A172 (cell line): ENCODE data around the gene DNMBP. TPM values are rescaled to one million over a fixed set of nuclear protein-coding genes. Genes with fewer than 3 reads are reported as not detected.
"Not testable (repeated sequence)": the region's sequence is repeated elsewhere in the genome, so short reads cannot be mapped to it uniquely, and the experiment has no call there.

ENCODE experiments used
- DNase-seq: peaks from one replicate; pipeline ENCODE4 v3.0.0-alpha.2; 2015; ENCODE audit warnings: low spot score
- total RNA-seq: library from RNA; depleted of rRNA; stranded (reverse); fragments of >200 nt; shearing (Covaris generic); gene quantifications from 2 replicates; pipeline ENCODE4 v1.2.3, GENCODE V29; 2014

Gene DNMBP
- total RNA-seq, 1 experiment from 2014 or later, result 17.4 TPM

DNA sequence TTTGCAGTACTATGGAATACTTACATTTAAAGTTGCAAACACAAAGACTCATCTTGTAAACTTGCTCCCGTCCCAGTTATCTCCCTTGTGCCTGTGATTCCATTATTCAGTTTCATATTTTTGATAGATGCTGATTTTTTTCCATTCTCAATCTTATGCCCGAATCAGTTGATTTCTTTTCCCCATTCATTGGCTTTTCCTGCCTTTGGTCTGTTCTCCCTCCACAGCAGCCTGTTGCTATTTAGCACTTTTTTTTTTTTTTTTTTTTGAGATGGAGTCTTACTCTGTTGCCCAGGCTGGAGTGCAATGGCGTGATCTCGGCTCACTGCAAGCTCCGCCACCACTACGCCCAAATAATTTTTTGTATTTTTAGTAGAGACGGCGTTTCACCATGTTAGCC, 149.3 kb downstream of the DNMBP start:
- DNase-seq, result no peak

DNA sequence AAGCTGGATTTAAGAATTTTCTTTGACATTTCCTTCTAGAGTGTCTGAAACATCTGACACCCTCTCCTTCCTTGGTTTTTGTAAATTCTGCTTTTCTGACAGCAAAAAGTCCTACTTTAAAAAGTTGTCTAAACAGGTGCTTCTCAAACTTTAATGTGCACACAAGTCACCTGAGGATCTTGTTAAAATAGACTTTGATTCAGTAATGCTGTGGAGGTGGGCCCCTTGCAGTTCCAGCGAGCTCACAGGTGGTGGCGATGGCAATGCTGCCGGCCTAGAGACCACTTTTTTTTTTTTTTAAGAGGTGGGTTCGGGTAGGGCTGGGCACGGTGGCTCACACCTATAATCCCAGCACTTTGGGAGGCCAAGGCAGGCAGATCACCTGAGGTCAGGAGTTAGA, 150.2 kb downstream of the DNMBP start:
- peak; percentile 22 for DNase-seq

DNA sequence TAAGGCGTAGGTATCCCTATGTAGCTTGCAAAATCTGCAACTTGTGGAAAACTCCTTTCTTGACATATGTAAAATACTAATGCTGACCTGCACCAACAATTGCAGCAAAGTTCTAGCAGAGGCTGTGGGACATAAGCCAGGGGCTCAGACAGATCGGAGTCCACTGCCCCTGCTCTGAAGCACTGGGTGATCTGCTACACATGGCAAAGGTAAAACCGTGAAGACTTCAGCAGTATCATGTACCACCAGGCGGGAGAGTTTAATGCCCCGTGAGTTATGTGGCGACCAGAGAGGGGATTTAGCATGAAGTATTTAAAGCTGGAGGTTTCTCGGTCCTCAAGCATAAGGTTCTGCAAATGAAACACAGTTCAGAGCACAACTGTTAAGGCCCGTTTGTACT, 150.9 kb downstream of the DNMBP start:
- DNase-seq, result no peak

DNA sequence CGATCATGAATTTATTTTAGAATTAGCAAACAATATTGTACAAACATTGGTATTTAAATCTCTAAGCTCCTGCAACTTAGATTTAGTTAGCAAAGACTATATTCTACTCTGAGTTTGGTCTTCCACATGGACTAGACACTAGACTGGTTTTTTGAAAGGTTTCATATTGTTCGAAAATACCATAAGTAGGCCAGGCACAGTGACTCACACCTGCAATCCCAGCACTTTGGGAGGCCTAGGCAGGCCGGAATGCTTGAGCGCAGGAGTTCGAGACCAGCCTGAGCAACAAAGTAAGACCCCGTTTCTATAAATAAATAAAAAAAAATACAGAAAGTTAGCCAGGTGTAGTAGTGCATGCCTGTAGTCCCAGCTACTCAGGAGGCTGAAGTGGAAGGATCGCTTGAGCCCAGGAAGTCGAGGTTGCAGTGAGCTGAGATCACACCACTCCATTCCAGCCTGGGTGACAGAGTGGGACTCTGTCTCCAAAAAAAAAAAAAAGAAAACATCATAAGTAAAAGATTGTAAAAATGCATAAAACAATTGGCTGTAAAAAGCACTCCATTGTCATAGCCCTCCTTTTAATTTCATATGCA, 154.2 kb downstream of the DNMBP start:
- DNase-seq, result no peak

DNA sequence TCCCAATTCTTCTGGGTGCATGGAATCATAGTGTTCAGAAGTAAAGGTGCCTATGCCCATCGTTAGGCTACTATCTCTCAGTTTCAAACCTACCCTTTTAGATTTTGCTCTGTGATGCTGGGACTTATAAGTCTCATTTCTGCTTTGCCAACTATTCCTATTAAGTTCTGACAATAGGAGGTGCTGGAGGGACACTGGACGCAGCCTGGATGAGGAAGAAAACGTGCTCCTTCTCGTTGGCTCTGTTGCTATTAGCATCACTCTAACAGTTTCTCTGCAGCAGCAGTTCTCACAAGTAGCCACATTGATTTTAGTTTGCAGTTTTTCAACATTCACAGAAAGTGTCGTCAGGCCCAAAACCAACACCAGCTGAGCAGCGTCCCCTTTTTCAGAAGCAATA, 154.9 kb downstream of the DNMBP start:
- peak; percentile 51 for DNase-seq

DNA sequence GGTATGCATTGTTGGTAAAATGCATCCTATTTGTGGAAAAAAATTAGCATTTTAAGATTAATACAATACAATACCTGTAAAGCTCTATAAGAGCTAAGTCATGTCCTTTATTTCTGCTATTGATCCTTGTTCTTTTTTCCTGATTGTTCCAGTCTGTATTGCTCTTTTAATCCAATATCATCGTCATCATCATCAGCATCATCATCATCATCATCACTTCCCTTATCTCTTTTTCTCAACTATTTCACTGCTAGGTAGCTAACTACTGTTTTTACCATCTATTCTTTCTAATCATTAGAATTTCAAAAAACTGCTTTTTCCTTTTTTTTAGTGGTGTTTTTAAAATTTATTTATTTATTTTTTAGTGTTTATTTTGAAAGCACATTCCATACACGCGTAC, 156.1 kb downstream of the DNMBP start:
- DNase-seq, result no peak

DNA sequence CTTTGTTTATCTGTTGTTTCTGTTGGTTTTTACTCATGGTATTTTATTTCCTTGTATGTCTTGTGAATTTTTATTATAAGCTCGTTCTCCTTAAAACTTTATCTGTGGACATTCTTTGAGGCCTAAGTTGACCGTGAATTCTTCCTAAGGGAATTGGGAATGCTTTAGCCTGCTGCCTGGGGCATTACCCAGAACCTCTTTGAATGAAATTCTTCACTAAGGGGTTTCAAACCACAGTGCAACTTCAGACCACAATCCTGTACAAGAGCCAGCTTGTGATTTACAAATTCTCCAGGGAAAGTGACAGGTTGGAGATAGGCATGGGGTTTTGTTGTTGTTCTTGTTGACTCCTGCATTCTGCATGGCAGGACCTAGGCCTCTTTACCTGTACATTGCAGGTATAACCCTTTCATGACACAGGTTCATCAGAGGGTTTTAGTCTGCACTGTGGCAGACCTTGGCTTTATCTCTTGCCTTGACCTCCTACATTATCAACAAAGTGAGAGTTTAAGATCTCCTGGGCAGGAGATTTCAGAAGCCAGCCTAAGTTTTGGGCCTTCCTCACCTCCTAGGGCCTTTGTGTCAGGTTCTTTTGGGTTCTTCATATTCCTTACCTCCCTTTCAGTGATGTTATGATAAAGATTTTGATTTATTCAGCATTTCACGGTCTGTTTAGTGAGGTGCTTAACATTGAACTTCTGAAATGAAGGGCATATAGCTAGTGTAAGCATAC, 157.1 kb downstream of the DNMBP start:
- no peak for DNase-seq

DNA sequence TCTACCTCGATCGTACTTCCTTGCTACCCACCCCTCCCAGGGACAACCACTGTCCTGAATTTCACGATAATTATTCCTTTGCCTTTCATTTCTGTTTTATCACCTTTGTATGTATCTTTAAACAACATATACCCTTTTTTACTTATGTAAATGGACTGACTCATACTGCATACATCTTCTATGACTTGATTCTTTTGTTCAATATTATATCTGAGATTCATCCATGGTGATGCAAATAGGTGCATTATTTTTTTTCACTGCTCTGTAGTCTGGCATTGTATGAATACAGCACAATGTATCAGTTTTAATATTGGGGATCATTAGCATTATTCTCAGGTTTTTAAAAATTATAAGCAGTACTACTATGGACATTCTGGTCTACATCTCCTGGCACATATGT, 157.9 kb downstream of the DNMBP start:
- no peak for DNase-seq

DNA sequence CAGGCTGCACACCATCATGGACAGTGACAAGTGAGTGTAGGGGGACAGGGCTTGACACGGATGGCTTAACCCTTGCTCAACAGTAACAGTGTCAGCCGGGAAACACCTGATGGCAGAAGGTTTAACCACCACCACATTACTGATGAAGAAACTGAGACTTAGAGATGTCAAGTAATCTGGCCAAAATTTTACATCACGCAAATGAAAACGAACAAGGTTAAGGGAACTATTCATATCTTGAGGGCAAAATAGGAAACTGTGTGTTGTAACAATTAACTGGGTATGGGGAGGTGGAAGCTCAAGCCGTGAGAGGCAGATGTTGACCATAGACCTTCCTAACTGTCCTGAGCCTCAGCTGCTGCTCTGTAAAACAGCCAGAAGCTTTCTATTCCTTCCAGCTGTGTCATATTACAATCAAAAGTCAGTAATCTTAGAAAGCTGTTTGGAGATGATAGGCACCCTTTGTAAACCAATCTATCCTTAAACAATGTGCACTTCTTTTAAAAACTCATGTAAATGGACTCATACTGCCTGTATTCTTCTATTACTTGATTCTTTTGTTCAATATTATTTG, 158.9 kb downstream of the DNMBP start:
- no peak for DNase-seq

DNA sequence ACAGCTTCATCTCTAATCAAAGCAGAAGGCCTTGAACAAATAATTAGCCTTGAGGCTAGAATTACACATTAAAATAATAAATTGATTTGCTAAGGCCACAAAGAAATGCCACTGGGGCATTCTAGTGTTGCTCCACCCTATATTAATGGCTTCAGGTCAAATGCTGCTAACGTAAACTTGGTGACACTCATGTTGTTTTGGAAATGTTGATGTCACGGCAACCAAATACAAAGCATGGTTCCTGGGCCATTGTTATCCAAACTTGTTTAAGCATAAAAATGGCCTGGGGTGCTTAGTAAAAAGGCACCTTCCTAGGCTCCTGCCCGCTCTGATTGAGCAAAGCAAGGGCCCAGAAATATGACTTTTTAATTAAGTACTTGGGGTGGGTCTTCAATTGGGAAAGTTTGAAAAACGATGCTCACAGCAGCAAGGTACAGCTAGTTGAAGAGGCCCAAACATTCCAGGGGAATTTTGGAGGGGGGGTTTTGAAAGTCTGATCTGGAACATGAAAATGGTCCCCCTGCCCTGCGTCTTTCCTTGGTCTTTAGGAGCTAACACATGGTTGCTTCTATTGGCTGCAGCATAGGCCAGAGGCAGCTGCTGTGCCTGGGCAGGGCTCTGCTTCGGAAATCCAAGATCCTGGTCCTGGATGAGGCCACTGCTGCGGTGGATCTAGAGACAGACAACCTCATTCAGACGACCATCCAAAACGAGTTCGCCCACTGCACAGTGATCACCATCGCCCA, 159.6 kb downstream of the DNMBP start:
- DNase-seq, result no peak

DNA sequence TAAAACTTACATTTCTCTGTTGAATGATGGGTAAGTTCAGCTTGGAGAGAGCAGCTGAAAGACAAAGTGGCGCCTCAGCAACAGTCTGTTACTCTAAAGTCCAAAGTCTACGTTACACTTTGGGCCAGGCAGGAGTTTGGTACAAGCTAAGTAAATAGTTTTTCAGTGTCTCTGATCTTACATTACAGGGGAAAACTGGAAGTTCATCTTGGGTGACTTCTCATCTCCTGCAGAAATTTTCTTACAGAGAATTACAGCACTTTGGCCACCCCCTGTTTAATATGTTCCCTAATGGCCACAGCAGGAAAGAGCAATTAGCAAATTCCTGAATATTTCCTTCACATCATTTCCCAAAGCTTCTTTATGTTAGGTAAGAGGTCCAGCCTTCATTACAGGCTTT, 160.2 kb downstream of the DNMBP start:
- no peak for DNase-seq

DNA sequence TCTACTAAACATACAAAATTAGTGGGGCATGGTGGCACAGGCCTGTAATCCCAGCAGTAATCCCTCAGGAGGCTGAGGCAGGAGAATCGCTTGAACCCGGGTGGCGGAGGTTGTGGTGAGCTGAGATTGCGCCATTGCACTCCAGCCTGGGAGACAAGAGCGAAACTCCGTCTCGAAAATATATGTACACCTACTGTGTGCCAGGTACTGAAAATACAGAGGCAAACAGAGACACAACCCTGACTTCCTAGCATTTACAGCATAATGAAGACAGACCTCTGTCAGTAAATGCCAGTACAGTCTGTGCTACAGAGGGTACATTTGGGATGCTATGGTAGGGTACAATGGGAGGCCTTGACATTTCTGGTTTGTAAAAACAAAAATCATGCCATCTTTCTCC, 160.7 kb downstream of the DNMBP start:
- no peak for DNase-seq

DNA sequence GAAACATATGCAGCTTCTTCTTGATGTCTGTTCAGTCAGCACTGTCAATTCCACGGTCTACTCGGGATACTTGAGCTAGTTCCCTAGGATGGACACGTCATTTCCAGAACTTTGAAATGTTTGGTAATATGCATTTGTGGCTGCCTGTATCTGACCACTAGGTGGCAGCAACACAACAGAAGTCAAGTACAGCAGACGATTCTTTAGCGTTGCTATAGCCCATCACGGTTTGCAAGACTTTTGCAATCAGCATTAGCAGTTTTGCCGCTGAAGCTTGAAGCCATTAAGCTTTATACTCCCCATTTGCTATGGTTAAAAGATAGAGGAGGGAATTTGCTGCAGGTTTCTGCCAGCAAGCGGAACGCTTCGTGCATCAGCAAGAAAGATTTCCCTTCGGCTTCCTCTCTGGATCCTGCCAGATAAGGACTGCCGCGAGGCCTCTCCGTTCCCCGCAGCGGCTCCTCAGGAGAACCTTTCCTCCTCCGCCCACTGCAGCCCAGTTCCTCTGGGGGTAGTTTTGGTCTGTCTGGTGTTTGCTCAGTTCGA, 163.8 kb downstream of the DNMBP start:
- peak; percentile 79 for DNase-seq

DNA sequence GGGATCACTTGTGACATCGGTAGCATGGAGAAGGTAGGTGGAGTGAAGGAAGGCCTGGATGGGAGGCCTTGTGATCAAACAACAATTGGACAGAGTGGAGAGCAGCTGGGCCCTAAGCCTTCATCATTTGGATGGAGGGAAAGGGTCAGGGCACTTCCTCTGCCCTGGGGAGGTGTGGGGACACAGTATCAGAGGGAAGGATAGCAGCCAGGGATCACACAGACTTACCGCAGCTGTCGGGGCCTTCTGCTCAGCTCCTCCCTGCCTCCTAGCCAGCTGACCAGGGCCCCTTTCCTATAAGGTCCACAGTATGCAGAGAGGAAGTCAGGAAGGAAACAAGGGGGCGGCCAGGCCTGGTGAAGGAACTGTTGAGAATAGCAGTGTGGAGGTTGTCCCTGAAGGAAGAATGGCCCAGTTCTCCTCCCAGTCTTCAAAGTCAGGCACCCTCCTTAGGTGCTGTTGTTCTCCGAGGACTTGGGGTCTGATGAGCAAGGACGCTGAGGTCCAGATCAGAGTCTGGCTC, 165.3 kb downstream of the DNMBP start:
- no peak for DNase-seq

DNA sequence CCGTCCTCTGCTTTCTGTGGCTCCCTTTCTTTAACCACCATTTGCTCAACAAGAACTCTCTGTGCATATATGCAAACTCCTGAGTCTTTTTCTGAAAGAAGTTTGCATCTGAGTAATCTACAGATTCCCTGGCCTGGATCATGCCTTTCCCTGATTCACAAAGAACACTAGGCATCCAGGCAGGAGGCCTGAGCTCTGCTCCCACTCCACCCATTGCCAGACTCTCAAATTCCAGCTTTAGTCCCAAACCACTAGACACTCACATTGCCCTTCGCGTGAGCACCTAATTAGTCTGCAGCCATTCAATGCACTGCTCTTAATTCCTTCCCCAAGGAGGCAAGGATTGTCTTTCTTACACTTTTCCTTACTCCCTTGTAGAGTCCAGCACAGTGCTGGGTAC, 166.4 kb downstream of the DNMBP start:
- DNase-seq, result no peak

DNA sequence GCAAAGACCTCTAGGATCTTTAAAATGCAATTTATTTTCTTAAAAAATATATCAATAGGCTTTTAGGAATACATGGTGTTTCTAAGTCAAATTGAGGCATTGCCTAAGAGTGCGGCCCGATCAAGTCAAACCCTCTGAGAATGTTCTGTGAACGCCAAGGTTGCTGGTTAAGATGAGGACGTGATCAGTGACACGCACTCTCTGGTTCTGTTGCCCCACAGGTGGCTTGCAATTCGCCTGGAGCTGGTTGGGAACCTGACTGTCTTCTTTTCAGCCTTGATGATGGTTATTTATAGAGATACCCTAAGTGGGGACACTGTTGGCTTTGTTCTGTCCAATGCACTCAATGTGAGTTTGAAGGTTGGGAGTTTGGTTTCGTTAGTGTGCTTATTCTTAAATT, 168.0 kb downstream of the DNMBP start:
- DNase-seq, result no peak

DNA sequence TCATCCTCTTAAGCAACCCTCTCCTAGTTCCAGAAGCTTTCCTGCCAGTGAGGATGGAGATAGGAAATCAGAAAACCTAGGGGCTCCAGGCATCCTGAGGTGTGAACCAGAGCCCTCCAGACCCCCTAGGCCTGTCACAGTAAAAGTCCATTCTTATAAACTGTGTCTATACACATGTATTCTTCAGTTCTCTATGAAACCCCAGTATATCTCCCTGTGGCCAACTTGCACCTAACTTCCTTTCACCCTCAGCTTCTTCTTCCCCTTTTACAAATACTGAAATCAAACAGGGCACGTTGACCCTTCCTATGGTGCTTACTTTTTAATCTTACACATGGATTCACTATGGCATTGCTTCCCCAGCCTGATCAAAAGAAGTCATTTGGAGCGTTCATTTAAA, 168.9 kb downstream of the DNMBP start:
- not testable (repeated sequence) for DNase-seq

DNA sequence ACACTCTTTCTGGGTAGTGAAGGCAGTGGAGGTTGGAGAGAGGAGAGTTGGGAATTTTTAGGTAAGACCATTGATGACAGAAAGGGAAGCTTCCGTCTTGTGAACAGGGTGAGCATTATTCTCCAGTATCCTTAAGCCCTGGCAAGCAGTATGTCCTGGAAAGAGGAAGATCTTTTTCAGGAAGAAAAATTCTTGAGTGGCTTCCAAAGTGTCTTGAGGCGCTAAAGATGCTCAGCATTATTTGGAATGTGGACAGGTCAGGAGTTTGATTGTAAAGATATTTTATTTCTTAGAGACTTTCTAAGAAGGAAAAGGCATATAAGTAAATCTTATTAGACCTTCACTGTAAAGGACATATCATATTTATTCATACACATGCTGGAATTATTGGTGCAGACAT, 173.0 kb downstream of the DNMBP start:
- no peak for DNase-seq

DNA sequence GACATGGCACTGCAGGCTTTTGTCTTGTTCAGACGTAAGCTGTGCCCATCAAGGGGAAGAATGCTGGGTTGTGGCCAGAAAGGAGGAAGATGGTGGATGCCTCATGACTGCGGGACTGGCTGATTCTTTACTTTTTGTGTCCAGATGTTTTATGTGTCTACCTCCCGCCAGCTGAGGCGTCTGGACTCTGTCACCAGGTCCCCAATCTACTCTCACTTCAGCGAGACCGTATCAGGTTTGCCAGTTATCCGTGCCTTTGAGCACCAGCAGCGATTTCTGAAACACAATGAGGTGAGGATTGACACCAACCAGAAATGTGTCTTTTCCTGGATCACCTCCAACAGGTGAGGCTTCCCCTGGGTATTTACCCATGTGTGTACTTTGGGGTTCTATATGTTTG, 173.8 kb downstream of the DNMBP start:
- DNase-seq, result no peak

DNA sequence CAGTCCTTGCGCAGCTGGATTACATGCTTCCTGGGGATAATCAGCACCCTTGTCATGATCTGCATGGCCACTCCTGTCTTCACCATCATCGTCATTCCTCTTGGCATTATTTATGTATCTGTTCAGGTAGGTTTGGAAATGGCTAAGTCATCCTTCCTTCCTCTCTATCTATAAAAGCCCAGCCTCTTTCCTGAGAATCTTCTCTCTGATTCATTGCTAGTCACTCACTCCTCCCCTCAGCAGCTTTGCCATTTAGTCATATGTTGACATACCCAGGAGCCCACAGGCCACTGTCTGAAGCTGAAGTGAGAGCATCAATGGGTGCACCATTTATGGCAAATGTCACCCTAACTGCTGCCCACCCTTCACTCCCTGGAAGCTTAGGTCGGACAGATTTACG, 175.3 kb downstream of the DNMBP start:
- peak; percentile 91 for DNase-seq

DNA sequence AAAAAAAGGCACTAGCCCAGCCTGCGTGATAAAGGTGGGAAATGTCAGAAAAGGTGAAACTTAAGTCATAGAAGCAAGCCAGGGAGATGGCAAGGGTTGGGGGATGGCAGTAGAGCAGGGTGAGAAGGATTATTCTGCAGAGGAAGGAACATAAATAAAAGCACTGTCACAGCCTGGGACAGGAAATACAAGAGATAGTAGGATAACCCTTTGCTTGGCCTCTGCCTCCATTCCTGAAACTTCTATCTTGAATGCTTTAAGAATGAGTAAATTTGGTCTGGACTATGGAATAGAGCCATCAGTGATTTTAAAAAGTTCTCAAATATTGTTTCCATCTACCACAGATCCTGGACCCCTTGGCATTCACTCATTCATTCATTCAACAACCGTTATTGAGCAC, 177.3 kb downstream of the DNMBP start:
- DNase-seq, result peak; percentile 22

DNA sequence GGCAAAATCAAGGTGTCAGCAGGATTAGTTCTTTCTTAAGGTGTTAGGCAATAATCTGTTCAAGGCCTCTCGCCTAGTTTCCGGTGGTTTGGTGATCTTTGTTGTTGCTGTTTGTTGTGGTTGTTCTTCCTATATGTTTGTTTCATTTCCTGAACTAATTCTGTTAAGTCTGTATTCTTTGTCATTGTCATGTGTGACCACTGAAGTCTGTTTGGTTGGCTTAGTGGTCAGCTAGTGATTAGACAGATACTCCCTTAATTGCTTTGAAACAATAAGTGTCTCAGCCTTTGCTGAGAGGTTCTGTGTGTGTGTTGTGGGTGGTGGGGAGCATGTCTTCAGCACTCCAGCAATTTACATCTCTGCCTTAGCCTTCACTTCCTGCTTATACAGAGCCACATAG, 181.3 kb downstream of the DNMBP start:
- DNase-seq, result no peak
